HEK293 (cell line): Measurements from ENCODE around the gene TOMM40.

Source experiments
- CTCF ChIP-seq: fragments of 450-650 bp; formaldehyde crosslinking; IDR thresholded peaks from 2 replicates; pipeline ENCODE4 v1.5.1; 2016; ENCODE audit warnings: missing biosample characterization, missing genetic modification characterization
- GFI1B ChIP-seq: fragments of 450-650 bp; formaldehyde crosslinking; IDR thresholded peaks from 2 replicates; pipeline ENCODE4 v1.5.1; 2016; ENCODE audit warnings: missing biosample characterization, missing genetic modification characterization
- GLI2 ChIP-seq: fragments of 450-650 bp; formaldehyde crosslinking; IDR thresholded peaks from 2 replicates; pipeline ENCODE4; 2017; ENCODE audit warnings: missing biosample characterization, missing genetic modification characterization, low read depth, borderline replicate concordance
- GLIS2 ChIP-seq: fragments of 450-650 bp; formaldehyde crosslinking; IDR thresholded peaks from 2 replicates; pipeline ENCODE4 v1.5.1; 2016; ENCODE audit warnings: missing biosample characterization, missing genetic modification characterization
- HOXA7 ChIP-seq: sonication (generic); formaldehyde crosslinking; IDR thresholded peaks from 2 replicates; pipeline ENCODE4 v1.8.1; 2022; ENCODE audit warnings: missing genetic modification reagents, borderline replicate concordance
- KLF8 ChIP-seq: fragments of 450-650 bp; formaldehyde crosslinking; IDR thresholded peaks from 2 replicates; pipeline ENCODE4 v1.5.1; 2016; ENCODE audit warnings: missing biosample characterization, missing genetic modification characterization
- MZF1 ChIP-seq: fragments of 450-650 bp; formaldehyde crosslinking; IDR thresholded peaks from 2 replicates; pipeline ENCODE4 v1.5.1; 2017; ENCODE audit warnings: missing biosample characterization, missing genetic modification characterization, borderline replicate concordance
- PRDM1 ChIP-seq: fragments of 450-650 bp; formaldehyde crosslinking; IDR thresholded peaks from 2 replicates; pipeline ENCODE4; 2016; ENCODE audit warnings: missing biosample characterization, missing genetic modification characterization
- PRDM4 ChIP-seq: fragments of 450-650 bp; formaldehyde crosslinking; IDR thresholded peaks from 2 replicates; pipeline ENCODE4 v1.5.1; 2017; ENCODE audit warnings: missing biosample characterization, missing genetic modification characterization
- RBAK ChIP-seq: fragments of 450-650 bp; formaldehyde crosslinking; IDR thresholded peaks from 2 replicates; pipeline ENCODE4 v1.5.1; 2016; ENCODE audit warnings: missing biosample characterization, missing genetic modification characterization
- SCRT1 ChIP-seq: fragments of 450-650 bp; formaldehyde crosslinking; IDR thresholded peaks from 2 replicates; pipeline ENCODE4 v1.5.1; 2016; ENCODE audit warnings: missing biosample characterization, missing genetic modification characterization, borderline replicate concordance
- SP2 ChIP-seq: fragments of 450-650 bp; formaldehyde crosslinking; IDR thresholded peaks from 2 replicates; pipeline ENCODE4 v1.5.1; 2016; ENCODE audit warnings: missing biosample characterization, missing genetic modification characterization
- YY1 ChIP-seq: fragments of 450-650 bp; formaldehyde crosslinking; IDR thresholded peaks from 2 replicates; pipeline ENCODE4 v1.5.1; 2018; ENCODE audit warnings: missing biosample characterization, missing genetic modification characterization
- ZBTB6 ChIP-seq: fragments of 450-650 bp; formaldehyde crosslinking; IDR thresholded peaks from 2 replicates; pipeline ENCODE4 v1.5.1; 2017; ENCODE audit warnings: missing biosample characterization, missing genetic modification characterization
- ZEB2 ChIP-seq: fragments of 450-650 bp; formaldehyde crosslinking; IDR thresholded peaks from 2 replicates; pipeline ENCODE4 v1.5.1; 2016; ENCODE audit warnings: missing biosample characterization, missing genetic modification characterization
- ZIC2 ChIP-seq: fragments of 450-650 bp; formaldehyde crosslinking; IDR thresholded peaks from 2 replicates; pipeline ENCODE4 v1.5.1; 2016; ENCODE audit warnings: missing biosample characterization, missing genetic modification characterization
- ZNF121 ChIP-seq: fragments of 450-650 bp; formaldehyde crosslinking; IDR thresholded peaks from 2 replicates; pipeline ENCODE4 v1.5.1; 2016; ENCODE audit warnings: missing biosample characterization, missing genetic modification characterization
- ZNF133 ChIP-seq: fragments of 450-650 bp; formaldehyde crosslinking; IDR thresholded peaks from 2 replicates; pipeline ENCODE4 v1.5.1; 2016; ENCODE audit warnings: missing biosample characterization, missing genetic modification characterization
- ZNF146 ChIP-seq: fragments of 450-650 bp; formaldehyde crosslinking; IDR thresholded peaks from 2 replicates; pipeline ENCODE4 v1.5.1; 2016; ENCODE audit warnings: missing biosample characterization, missing genetic modification characterization
- ZNF155 ChIP-seq: fragments of 450-650 bp; formaldehyde crosslinking; IDR thresholded peaks from 2 replicates; pipeline ENCODE4 v1.5.1; 2016; ENCODE audit warnings: missing biosample characterization, missing genetic modification characterization
- ZNF16 ChIP-seq: fragments of 450-650 bp; formaldehyde crosslinking; IDR thresholded peaks from 2 replicates; pipeline ENCODE4 v1.5.1; 2016; ENCODE audit warnings: low read depth, missing biosample characterization, missing genetic modification characterization
- ZNF280C ChIP-seq: fragments of 450-650 bp; formaldehyde crosslinking; IDR thresholded peaks from 2 replicates; pipeline ENCODE4 v1.5.1; 2016; ENCODE audit warnings: missing biosample characterization, missing genetic modification characterization
- ZNF324 ChIP-seq: fragments of 450-650 bp; formaldehyde crosslinking; IDR thresholded peaks from 2 replicates; pipeline ENCODE4 v1.5.1; 2016; ENCODE audit warnings: missing biosample characterization, missing genetic modification characterization
- ZNF335 ChIP-seq: fragments of 450-650 bp; formaldehyde crosslinking; conservative IDR thresholded peaks from 2 replicates; pipeline ENCODE4 v1.5.1; 2016; ENCODE audit warnings: missing biosample characterization, missing genetic modification characterization
- ZNF394 ChIP-seq: fragments of 450-650 bp; formaldehyde crosslinking; IDR thresholded peaks from 2 replicates; pipeline ENCODE4 v1.5.1; 2016; ENCODE audit warnings: missing biosample characterization, missing genetic modification characterization, mild to moderate bottlenecking, moderate library complexity, borderline replicate concordance
- ZNF404 ChIP-seq: fragments of 450-650 bp; formaldehyde crosslinking; IDR thresholded peaks from 2 replicates; pipeline ENCODE4 v1.5.1; 2017; ENCODE audit warnings: missing biosample characterization, missing genetic modification characterization
- ZNF423 ChIP-seq: fragments of 450-650 bp; formaldehyde crosslinking; IDR thresholded peaks from 2 replicates; pipeline ENCODE4 v1.5.1; 2016; ENCODE audit warnings: missing biosample characterization, missing genetic modification characterization
- ZNF555 ChIP-seq: fragments of 450-650 bp; formaldehyde crosslinking; conservative IDR thresholded peaks from 2 replicates; pipeline ENCODE4 v1.5.1; 2017; ENCODE audit warnings: missing biosample characterization, mild to moderate bottlenecking, missing genetic modification characterization, inconsistent platforms
- ZNF560 ChIP-seq: fragments of 450-650 bp; formaldehyde crosslinking; IDR thresholded peaks from 2 replicates; pipeline ENCODE4 v1.5.1; 2017; ENCODE audit warnings: missing biosample characterization, missing genetic modification characterization, borderline replicate concordance
- ZNF596 ChIP-seq: fragments of 450-650 bp; IDR thresholded peaks from 2 replicates; pipeline ENCODE4 v1.5.0; 2018; ENCODE audit warnings: missing biosample characterization, mild to moderate bottlenecking, missing genetic modification characterization, moderate library complexity
- ZNF658 ChIP-seq: fragments of 450-650 bp; formaldehyde crosslinking; IDR thresholded peaks from 2 replicates; pipeline ENCODE4; 2016; ENCODE audit warnings: missing biosample characterization, missing genetic modification characterization
- ZNF660 ChIP-seq: fragments of 450-650 bp; IDR thresholded peaks from 2 replicates; pipeline ENCODE4 v1.5.1; 2018; ENCODE audit warnings: missing biosample characterization, mild to moderate bottlenecking, missing genetic modification characterization
- ZNF76 ChIP-seq: fragments of 450-650 bp; formaldehyde crosslinking; IDR thresholded peaks from 2 replicates; pipeline ENCODE4; 2016; ENCODE audit warnings: low read depth, missing biosample characterization, missing genetic modification characterization, borderline replicate concordance
- ZSCAN30 ChIP-seq: fragments of 450-650 bp; IDR thresholded peaks from 2 replicates; pipeline ENCODE4 v1.5.1; 2018; ENCODE audit warnings: missing biosample characterization, mild to moderate bottlenecking, missing genetic modification characterization, moderate library complexity

Gene TOMM40

GRCh38 chr19:44847144-44848035, 43.7 kb upstream of the TOMM40 start (continued):
- TF ChIP-seq ZNF335 (tag by site-specific recombination), result peak; percentile 48; the same call in 1 of the 2 replicates
- no peak for TF ChIP-seq SCRT1 (tag by site-specific recombination)
- no peak for TF ChIP-seq HOXA7
- no peak for TF ChIP-seq ZNF555 (tag by site-specific recombination)
- no peak for TF ChIP-seq CTCF (tag by site-specific recombination)
- TF ChIP-seq ZNF16 (tag by site-specific recombination), result no peak
- TF ChIP-seq RBAK (tag by site-specific recombination), result no peak
- no peak for TF ChIP-seq GLI2 (tag by site-specific recombination)
- TF ChIP-seq MZF1 (tag by site-specific recombination), result no peak
- TF ChIP-seq ZEB2 (tag by site-specific recombination), result 0 out of 2 replicates have a peak, but pooled peaks have one; percentile 18
- TF ChIP-seq ZNF146 (tag by site-specific recombination), result no peak
- peak; percentile 66 for TF ChIP-seq ZIC2 (tag by site-specific recombination)
- no peak for TF ChIP-seq ZNF121 (tag by site-specific recombination)
- no peak for TF ChIP-seq ZNF394 (tag by site-specific recombination)
- no peak for TF ChIP-seq ZNF280C (tag by site-specific recombination)
- TF ChIP-seq ZNF404 (tag by site-specific recombination), result no peak
- peak; percentile 72 for TF ChIP-seq KLF8
- no peak for TF ChIP-seq ZNF133 (tag by site-specific recombination)
- TF ChIP-seq ZNF660 (tag by site-specific recombination), result no peak
- no peak for TF ChIP-seq ZSCAN30 (tag by site-specific recombination)
- TF ChIP-seq GLIS2 (tag by site-specific recombination), result peak; percentile 96
- TF ChIP-seq ZNF560 (tag by site-specific recombination), result no peak
- peak; percentile 75 for TF ChIP-seq SP2 (tag by site-specific recombination)
- TF ChIP-seq ZNF596 (tag by site-specific recombination), result no peak
- peak; percentile 79 for TF ChIP-seq ZNF423 (tag by site-specific recombination)
- TF ChIP-seq ZNF155, result no peak
- peak; percentile 95 for TF ChIP-seq ZBTB6
- TF ChIP-seq ZNF76, result 0 out of 2 replicates have a peak, but pooled peaks have one; percentile 28
- TF ChIP-seq PRDM1, result 0 out of 2 replicates have a peak, but pooled peaks have one; percentile 21
- TF ChIP-seq ZNF324, result no peak
- TF ChIP-seq PRDM4 (tag by site-specific recombination), result no peak
- TF ChIP-seq YY1 (tag by site-specific recombination), result no peak
- TF ChIP-seq GFI1B (tag by site-specific recombination), result no peak
- no peak for TF ChIP-seq ZNF658
